Cortex of kidney (tissue), 1 donor: Measurements from ENCODE around the gene YTHDC1.
"Not testable (repeated sequence)": the region's sequence is repeated elsewhere in the genome, so short reads cannot be mapped to it uniquely, and the experiment has no call there.

ENCODE experiments used
- DNase-seq: peaks from one replicate; lab custom pipeline; 2025; lab: John Stamatoyannopoulos, UW

Gene YTHDC1

GRCh38 chr4:68349649-68350360 lies at the start of gene YTHDC1:
Gene YTHDC1 (minus strand): TSS chr4:68350090. CDS start chr4:68349753, 337 bp downstream.
- no peak for DNase-seq

GRCh38 chr4:68399306-68399705 lies 49.4 kb upstream of the YTHDC1 start:
- no peak for DNase-seq

GRCh38 chr4:68396756-68397155 lies 46.9 kb upstream of the YTHDC1 start:
- no peak for DNase-seq

GRCh38 chr4:68391436-68391835 lies 41.5 kb upstream of the YTHDC1 start:
- DNase-seq = no peak

GRCh38 chr4:68390205-68390935 lies 40.5 kb upstream of the YTHDC1 start:
- no peak for DNase-seq

GRCh38 chr4:68389386-68389913 lies 39.6 kb upstream of the YTHDC1 start:
- not testable (repeated sequence) for DNase-seq

GRCh38 chr4:68388347-68388865 lies 38.5 kb upstream of the YTHDC1 start:
- DNase-seq = no peak

GRCh38 chr4:68385267-68385666 lies 35.4 kb upstream of the YTHDC1 start:
- no peak for DNase-seq

GRCh38 chr4:68383115-68383514 lies 33.2 kb upstream of the YTHDC1 start:
- DNase-seq = no peak

- no peak for DNase-seq
Measured at GRCh38 chr4:68378226-68378625, 28.3 kb upstream of the YTHDC1 start.

GRCh38 chr4:68375667-68376559 lies 26.0 kb upstream of the YTHDC1 start:
- DNase-seq = no peak

- DNase-seq = no peak
Measured at GRCh38 chr4:68373513-68373912, 23.6 kb upstream of the YTHDC1 start.

- DNase-seq = no peak
Measured at GRCh38 chr4:68372588-68372987, 22.7 kb upstream of the YTHDC1 start.

- DNase-seq = no peak
Measured at GRCh38 chr4:68369142-68369805, 19.4 kb upstream of the YTHDC1 start.

GRCh38 chr4:68368691-68369131 lies 18.8 kb upstream of the YTHDC1 start:
- no peak for DNase-seq

GRCh38 chr4:68367835-68368234 lies 17.9 kb upstream of the YTHDC1 start:
- DNase-seq = no peak

GRCh38 chr4:68366600-68366999 lies 16.7 kb upstream of the YTHDC1 start:
- no peak for DNase-seq

- no peak for DNase-seq
Measured at GRCh38 chr4:68365068-68365467, 15.2 kb upstream of the YTHDC1 start.

- no peak for DNase-seq
Measured at GRCh38 chr4:68361146-68361589, 11.3 kb upstream of the YTHDC1 start.

GRCh38 chr4:68360231-68360968 lies 10.5 kb upstream of the YTHDC1 start:
- no peak for DNase-seq

GRCh38 chr4:68359508-68359907 lies 9.6 kb upstream of the YTHDC1 start:
- no peak for DNase-seq
